Measurements from ENCODE around the gene MYH16.
"Not testable (repeated sequence)": the region's sequence is repeated elsewhere in the genome, so short reads cannot be mapped to it uniquely, and the experiment has no call there.

Gene MYH16

GRCh38 chr7:99272476-99273045 is at the start of gene MYH16:
Gene MYH16, plus strand, starts transcription at chr7:99272839.
- DNase-seq, result no peak

DNA sequence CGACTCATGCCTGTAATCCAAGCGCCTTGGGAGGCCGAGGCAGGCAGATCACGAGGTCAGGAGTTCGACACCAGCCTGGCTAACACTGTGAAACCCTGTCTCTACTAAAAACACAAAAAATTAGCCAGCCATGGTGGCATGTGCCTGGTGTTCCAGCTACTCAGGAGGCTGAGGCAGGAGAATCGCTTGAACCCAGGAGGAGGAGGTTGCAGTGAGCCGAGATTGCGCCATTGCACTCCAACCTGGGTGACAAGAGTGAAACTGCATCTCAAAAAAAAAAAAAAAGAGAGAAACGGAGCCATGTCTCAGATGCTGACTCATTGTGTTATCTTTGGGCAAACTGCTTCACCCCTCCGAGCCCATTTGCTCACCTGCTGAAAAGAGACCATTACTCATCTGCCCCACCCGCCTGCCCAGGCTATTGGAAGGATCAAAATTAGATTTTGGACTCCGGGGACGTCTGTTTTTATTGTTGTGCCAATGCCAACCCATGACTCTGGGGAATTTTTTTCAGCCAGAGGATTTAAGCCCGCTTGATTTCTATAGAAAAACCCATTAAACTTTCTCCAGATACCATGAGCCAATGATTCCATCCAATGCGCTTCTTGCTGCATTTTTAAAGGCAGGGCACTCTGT is 48.3 kb upstream of the MYH16 start:
- DNase-seq, result not testable (repeated sequence)

DNA sequence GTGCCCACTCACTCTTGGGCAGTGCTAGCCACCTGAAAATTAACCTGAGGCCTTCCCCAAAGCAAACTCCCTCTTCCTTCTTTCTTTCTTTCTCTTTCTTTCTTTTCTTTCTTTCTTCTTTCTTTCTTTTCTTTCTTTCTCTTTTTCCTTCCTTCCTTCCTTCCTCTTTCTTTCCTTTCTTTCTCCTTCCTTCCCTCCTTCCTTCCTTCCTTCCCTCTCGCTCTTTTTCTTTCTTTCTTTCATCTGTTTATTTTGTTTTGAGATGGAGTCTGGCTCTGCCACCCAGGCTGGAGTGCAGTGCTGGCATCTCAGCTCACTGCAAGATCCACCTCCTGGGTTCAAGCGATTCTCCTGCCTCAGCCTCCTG is 47.8 kb upstream of the MYH16 start:
- no peak for DNase-seq

DNA sequence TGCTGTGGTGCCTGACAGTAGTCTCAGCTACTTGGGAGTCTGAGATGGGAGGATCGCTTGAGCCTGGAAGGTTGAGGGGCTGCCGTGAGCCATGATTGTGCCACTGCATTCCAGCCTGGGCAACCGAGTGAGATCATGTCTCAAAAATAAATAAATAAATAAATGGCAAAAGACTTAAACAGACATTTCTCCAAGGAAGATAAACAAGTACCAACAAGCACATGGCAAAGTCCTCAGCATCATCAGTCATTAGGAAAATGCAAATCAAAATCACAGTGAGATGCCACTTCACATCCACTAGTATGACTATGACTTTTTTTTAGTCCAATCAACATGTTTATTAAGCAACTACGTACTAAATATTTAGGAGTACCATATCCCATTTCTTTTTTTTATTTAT is 43.4 kb upstream of the MYH16 start:
- no peak for DNase-seq

DNA sequence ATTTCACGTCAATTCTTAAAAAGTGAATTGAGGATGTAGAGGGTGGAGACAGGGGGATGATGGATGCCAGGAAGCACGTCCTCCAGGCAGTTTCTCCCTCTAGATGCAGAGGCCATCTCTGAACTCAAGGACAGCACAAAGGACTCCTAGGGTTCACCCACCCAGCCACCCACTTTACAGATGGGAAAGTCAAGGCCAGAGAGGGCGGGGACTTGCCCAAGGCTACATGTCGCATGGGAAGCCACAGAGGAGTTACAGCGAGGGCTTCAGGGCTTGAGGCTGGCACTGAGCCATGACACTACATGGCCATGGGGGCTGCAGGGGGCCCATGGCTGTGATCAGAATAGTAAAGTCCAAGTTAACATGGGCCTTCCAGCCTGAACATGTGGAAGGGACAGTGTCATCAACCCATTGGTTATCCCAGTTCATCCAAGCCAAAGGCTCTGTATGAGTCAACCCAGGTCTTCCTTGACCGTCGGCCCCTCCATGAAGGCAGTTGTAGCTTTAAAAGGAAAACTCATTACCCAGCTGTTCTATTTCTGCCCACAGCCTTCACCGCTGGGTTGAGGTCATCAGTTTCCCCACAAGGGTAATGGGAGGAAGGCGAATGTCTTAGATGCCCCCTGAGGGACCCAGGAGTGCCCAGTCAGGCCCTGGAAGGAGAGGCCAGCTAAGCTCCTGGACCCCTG is 40.4 kb upstream of the MYH16 start:
- no peak for DNase-seq

- not testable (repeated sequence) for DNase-seq
Measured at GRCh38 chr7:99232955-99233354, 39.7 kb upstream of the MYH16 start.

- no peak for DNase-seq
Measured at GRCh38 chr7:99234185-99234584, 38.5 kb upstream of the MYH16 start.

GRCh38 chr7:99235925-99236324 is 36.7 kb upstream of the MYH16 start:
- DNase-seq, result no peak

DNA sequence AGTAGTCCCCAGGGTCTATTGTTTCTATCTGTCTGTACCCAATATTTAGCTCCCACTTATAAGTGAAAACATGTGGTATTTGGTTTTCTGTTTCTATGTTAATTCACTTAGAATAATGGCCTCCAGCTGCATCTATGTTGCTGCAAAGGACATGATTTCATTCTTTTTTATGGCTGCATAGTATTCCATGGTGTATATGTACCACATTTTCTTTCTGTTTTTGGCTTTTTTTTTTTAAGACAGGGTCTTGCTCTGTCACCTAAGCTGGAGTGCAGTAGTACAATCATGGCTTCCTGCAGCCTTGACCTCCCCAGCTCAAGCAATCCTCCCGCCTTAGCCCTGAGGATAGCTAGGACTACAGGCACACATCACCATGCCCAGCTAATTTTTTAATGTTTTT is 34.8 kb upstream of the MYH16 start:
- not testable (repeated sequence) for DNase-seq

- DNase-seq, result no peak
Measured at GRCh38 chr7:99238558-99239341, 33.9 kb upstream of the MYH16 start.

GRCh38 chr7:99242682-99243081 is 30.0 kb upstream of the MYH16 start:
- DNase-seq, result no peak

DNA sequence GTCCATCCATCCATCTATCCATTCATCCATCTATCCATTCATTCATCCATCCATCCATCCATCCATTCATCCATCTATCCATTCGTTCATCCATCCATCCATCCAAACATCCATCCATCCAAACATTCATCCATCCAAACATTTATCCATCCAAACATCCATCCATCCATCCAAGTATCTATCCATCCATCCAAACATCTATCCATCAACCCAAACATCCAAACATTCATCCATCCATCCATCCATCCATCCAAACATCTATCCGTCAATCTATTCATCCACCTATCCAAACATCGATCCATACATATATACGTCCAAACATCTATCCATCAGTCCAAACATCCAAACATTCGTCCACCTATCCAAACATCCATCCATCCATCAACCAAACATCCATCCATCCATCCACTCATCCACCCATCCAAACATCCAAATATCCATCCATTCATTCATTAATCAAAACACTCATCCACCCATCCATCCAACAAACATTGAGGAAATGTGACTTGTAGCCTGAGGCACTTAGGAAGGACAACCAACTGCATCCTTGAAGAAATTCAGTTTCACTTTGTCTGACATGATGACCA is 28.8 kb upstream of the MYH16 start:
- DNase-seq, result no peak

DNA sequence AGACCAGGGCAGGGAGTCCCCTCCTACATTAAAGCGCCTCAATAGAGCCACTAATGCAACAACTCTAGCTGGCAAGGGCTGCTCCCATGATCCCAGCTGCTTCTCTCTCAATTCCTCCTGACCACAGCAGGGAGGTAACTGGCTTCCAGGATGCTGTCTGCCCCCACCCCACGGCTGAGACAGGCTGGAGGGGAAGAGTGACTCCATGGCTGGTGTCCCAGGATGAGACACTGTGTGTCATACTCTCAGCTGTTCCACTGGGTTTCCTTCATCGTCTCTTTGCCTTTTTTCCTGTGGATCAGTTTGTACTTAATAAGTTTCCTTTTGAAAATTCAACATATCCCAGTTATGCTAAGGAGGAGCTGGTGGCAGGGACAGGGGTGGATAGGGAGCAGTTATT is 27.7 kb upstream of the MYH16 start:
- no peak for DNase-seq

DNA sequence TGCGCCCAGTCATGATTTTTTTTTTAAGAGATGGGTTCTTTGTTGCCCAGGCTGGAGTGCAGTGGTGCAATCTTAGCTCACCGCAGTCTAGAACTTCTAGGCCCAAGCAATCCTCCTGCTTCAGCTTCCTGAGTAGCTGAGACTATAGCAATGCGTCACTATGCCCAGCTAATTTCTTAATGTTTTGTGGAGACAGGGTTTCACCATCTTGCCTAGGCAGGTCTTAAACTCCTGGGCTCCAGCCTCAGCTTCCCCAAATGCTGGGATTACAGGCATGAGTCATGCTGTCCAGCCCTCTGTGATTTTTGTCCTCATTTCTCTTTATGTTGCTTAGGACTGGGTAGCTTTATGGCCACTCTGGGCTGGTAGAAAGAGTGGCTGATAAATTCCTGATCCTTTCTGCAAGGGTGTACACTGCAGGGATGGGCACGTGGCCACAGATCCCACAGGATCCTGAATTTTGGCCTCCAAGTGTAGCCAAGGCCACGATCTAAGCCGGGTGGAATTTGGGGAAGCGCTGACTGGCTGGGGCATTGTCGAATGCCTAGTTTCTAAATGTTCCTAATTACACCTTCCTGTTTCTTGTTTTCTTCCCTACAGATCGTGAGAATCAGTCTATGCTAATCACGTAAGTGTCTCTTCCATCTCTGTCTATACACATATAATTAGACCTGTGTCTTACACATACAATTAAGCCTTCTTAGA is 24.1 kb upstream of the MYH16 start:
- no peak for DNase-seq

DNA sequence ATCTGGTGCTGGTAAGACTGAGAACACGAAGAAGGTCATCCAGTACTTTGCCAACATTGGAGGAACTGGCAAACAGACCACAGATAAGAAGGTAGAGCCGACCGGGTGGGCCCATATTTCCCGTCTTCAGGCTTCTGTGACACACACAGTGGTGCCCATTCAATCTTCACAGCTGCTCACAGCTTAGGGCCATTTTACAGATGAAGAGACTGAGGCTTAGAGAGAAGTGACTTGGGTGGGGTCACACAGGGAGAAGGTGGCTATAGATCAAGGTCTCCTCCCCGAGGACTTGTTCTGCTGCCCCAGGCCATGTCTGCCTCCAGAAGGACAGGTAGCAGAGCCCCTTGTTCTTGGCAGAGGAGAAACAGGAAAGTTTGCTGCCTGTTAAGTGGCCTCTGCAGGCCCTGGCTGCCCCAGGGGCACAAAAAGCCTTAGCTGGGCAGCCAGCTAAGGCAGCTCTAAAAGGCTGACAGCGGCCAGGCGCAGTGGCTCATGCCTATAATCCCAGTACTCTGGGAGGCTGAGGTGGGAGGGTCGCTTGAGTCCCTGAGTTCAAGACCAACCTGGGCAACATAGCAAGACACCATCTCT is 22.6 kb upstream of the MYH16 start:
- DNase-seq, result no peak

GRCh38 chr7:99252166-99252895 is 20.3 kb upstream of the MYH16 start:
- DNase-seq, result no peak

DNA sequence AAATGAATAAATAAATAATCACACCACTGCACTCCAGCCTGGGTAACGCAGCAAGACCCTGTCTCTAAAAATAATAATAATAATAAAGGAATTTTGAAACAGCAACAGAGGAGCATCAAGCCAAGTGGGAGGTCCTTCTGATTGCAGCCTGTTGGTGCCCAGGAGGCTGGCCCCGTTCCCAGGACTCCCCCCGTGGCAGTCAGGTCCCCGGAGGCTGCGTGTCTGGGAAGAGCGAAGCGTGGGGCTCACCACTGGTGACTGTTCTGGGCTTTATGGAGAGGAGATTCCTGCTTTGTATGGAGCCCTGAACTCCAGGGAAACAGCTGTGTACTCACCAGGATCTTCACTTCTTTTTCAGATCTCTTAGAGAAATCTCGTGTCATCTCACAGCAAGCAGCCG is 19.3 kb upstream of the MYH16 start:
- DNase-seq, result no peak

GRCh38 chr7:99254390-99254789 is 18.2 kb upstream of the MYH16 start:
- DNase-seq, result no peak

GRCh38 chr7:99255463-99255862 is 17.2 kb upstream of the MYH16 start:
- no peak for DNase-seq

DNA sequence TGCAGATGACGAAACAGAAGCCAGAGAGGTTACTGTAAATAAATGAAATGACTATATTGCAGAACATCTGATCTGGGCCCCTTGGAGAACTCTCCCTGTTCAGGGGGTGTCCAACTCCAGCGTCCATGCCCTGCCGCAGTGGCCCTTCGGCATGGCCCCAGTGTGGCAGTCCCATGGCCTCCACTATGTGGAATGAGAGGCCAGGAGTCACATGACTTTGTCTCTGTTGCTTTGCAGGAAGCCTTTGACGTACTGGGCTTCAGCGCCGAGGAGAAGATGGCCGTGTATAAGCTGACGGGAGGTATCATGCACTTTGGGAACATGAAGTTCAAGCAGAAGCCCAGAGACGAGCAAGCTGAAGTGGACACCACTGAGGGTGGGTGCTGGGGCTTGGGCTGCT is 15.6 kb upstream of the MYH16 start:
- DNase-seq, result no peak

GRCh38 chr7:99257675-99258074 is 15.0 kb upstream of the MYH16 start:
- DNase-seq, result no peak

- no peak for DNase-seq
Measured at GRCh38 chr7:99258501-99258900, 14.1 kb upstream of the MYH16 start.
